Measurements from ENCODE around the gene GSKIP.

GSKIP gene

DNA sequence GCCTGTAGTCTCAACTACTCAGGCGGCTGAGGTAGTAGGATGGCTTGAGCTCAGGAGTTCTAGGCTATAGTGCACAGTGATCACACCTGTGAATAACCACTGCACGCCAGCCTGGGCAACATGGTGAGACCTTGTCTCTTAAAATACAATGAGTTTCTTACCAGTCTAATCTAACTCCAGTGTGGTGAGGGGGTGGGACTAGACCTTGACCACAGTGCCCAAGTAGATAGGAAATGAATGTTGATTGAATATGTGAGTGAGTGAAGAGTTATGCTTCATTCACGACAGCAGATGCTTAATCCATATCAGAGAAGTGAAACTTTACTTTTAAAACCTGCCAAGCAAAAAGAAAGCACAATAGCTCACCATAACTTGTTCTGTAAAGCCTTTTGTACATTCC is 17.4 kb downstream of the GSKIP start:
- no peak for DNase-seq

DNA sequence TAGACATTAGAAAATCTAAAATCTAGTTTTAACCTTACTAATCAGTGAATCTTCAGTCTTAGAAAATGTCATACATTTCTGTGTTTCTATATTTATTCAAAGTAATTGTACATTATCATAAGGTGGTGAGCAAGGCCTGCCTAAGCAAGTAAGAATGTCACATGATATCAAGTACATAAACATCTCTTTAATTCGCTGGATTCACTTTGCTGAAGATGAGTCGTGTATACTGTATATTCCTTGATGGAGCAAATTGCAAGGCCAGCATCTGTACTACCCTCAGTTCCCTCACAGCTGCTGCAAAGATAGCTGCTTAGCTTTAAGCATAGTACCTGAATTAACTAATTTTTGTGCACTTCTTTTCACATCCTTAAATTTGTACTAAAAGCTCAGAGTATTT is 20.1 kb downstream of the GSKIP start:
- DNase-seq, result no peak

- no peak for DNase-seq
Measured at GRCh38 chr14:96384053-96384452, 20.7 kb downstream of the GSKIP start.

GRCh38 chr14:96384740-96385139 is 21.4 kb downstream of the GSKIP start:
- DNase-seq, result no peak

DNA sequence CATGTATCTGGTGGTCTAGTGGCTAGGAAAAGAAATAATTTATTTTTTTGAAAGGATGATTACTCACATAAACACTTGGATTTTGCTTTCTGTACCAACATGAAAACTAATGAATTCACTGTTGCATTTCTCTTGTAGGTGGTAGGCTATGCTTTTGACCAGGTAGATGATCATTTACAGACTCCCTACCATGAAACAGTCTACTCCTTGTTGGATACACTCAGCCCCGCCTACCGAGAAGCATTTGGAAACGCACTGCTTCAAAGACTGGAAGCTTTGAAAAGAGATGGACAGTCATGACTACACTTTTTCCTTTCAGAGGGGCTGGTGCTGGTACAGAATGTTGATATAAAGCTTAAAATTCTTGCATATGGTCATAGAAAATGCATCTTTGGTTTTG is 22.1 kb downstream of the GSKIP start:
- DNase-seq, result no peak

DNA sequence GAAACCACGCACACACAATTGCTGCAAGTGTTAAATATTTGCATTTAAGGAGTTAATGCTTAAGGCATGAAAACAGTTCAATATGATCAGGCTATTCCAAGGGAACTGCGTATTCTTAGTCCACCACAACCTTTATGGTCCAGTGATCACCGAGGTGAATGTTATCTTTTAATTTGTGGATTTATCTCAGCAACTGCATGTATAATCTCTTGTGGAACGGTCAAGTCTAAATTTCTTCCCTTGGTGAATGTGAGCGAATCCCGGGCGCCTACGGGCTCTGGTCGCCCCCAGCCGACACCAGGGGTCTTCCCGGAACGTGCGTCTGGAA is 27.6 kb downstream of the GSKIP start:
- no peak for DNase-seq

DNA sequence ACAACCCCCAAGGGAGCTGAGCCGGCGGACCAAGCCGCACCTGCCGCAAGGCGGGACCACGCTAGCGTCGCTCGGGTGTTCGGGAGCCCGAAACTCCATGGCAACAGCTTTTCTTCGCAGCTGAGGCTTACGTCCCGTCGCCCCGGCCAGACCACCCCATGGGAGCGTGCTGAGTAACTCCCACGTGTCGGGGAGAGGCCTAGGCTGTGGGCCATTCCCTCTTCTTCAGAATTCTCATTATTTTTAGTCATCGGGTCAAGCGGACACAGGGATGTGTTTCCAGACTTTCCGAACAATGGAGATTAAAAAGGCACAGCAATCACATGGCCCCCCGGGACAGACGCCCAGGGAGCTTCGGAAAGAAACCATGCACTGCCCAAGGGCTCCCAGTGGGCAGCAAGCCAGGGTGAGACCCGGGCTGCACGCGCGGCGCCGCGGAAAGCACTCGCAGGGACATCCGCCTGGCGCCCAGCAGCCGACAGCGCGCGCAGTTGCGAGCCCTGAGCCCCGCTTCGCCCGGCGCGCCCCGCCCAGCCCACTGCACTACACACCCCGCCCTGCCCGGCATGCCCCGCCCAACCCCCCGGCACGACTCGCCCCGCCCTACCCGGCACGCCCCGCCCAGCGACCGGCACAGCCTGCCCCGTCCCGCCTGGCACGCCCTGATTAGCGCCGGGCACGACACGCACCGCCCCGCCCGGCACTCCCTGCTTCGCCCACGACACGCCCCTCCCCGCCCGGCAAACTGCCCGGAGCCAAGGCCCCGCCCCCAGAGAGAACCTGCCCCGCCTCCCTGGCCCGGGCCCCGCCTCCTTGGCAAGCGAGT is 28.2 kb downstream of the GSKIP start:
- DNase-seq, result peak; percentile 99

GRCh38 chr14:96393071-96393691 is 29.9 kb downstream of the GSKIP start:
- no peak for DNase-seq

GRCh38 chr14:96394047-96394815 is 30.9 kb downstream of the GSKIP start:
- DNase-seq, result no peak

- no peak for DNase-seq
Measured at GRCh38 chr14:96398432-96398831, 35.1 kb downstream of the GSKIP start.

DNA sequence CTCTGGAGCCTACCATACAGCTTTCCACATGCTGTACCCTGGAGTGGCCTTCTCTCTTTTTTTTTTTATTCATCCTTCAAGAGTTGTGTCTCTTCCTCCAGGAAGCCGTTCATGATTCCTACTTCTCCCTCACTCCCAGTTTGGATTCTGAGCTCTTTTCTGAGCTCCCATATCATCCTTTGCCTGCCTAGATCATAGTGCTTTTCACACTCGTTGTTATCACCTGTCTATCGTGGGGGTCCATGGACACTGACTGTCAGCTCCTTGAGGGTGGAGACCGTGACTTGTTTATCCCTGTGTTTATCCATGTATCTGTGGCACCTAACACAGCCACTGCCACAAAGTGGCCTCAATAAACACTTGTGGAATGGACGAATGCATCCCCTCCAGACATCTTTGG is 35.6 kb downstream of the GSKIP start:
- DNase-seq, result no peak

DNA sequence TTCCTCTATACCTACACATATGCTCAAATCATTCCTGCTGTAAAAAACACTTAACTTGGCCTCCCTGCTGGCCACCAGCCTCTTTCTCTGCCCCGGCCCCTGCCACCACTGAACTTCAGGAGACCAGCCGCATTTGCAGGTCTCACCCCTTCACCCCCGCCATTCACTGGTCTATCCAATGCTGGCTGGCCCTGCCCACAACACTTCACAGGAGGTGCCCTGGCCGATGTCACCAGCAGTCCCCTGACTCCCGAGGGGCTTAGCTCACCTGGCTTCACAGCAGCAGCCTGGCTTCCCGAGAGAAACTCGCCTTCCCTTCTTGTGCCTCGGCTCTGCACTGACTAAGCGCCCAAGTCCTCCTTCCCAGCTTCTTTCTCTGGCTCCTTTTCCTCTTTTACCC is 36.1 kb downstream of the GSKIP start:
- no peak for DNase-seq

- DNase-seq, result no peak
Measured at GRCh38 chr14:96400495-96400894, 37.2 kb downstream of the GSKIP start.

GRCh38 chr14:96403409-96403808 is 40.1 kb downstream of the GSKIP start:
- DNase-seq, result no peak

- no peak for DNase-seq
Measured at GRCh38 chr14:96405677-96406076, 42.4 kb downstream of the GSKIP start.

DNA sequence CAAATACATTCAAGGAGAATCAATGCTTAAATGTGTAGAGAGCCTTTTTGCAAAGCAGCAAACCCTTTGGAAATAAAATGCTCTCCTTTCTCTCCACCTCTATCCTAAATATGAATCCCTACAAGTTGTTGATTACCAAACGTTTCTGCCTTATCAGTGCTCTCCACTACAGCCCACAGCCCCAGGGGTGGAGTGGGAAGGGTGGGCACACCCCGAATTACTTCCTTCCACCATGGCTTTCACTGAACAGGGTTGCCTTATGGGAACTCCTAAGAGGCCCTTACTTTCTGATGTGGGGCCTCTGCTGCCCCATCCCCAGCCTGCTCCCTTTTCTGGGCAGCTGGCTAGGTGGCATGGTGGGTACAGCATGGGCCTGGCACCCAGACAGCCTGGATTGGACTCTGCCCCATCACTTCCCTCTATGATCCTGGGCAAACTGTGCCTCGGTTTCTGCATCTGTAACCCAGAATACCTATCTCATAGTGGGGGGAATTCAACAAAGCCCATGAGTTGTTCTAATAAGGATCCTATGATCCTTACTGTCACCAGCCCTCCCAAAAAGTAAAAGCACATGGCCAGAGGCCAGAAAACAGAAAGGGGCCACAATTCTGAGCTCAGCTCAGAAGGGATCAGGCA is 44.7 kb downstream of the GSKIP start:
- no peak for DNase-seq

DNA sequence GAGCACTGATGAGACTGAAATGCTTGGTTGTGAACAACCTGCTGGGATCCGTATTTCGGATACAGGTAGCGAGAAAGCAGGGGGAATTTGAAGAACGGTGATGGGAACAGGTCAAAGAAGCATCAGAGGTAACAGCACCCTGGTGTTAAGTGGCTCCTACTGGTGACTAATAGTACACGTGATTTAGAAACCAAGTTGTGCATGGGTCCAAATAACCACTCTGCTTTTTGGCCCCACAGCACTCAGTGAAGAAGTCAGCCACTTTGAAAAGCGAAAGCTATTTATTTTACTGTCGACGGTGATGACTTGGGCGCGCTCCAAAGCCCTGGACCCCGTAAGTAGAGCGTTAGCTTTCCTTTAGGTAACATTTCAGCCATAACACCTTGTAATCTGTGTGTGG is 45.3 kb downstream of the GSKIP start:
- no peak for DNase-seq

DNA sequence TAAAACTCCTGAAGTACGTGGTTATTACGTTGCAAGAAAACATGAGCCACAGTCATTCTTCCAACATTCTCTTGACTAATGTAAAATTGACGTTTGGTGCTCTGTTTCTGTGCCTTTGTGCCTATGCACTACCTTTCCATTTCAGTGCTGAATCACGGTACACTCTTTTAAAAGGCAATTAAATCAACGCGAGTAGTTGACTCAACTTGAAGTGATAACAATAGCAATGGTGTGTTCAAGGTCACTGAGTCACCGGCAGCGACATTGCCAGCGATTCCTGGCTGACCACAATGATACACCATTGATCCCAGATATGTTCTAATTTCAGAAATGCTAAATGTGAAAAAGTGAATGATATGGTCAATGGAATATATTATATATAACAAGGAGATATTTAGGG is 46.4 kb downstream of the GSKIP start:
- no peak for DNase-seq

DNA sequence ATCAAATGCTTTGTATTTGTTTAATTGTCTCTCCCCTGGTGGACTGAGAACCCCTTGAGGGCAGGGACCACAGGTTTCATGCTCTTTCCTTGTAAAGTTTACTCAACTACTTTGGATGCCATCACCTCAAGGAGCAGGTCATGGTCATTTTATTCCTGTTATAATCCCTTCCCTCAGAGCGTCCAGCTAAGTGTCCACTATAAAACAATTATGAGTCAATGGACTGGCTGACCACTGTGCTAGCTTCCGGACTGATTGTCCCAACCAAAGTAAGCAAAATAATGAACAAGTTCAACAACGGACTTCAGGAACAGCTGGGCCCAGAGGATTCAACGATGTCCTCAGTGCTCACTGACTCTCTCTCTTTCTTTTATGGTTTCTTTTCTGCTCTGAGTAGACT is 46.8 kb downstream of the GSKIP start:
- no peak for DNase-seq

DNA sequence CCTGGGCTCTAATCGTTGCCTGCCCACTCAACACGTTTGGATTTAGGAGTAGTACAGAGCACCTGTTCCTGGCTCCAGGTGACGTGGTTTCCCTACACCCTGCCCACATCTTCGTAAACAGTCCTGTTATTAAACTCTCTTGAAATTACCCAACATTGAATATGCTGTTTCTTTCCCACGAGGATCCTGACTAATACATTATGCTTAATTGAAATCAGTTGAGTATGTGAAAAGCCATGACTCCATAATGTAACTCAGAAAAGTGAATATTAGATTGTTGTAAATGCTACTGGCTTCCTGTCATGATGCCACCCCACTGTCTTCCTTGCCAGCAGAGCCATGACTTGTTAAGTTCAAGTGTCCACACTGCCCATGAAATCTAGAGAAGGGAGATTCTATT is 50.2 kb downstream of the GSKIP start:
- no peak for DNase-seq

- DNase-seq, result no peak
Measured at GRCh38 chr14:96415559-96415958, 52.2 kb downstream of the GSKIP start.

DNA sequence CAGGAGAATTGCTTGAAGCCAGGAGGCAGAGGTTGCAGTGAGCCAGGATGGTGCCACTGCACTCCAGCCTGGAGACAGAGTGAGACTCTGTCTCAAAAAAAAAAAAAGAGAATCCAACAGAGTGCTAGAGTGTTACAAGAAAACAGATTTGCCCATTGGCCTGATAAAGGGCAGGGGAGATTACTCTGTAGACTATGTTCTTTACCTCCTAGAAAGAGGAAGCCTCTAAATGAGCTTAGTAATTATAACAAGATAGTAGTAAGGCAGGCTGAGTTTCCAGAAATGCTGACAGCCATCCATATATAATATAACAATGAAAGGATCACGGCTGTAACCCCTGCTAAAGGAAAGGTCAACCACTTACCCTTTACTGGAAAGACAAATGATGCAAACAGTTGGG is 53.0 kb downstream of the GSKIP start:
- no peak for DNase-seq

DNA sequence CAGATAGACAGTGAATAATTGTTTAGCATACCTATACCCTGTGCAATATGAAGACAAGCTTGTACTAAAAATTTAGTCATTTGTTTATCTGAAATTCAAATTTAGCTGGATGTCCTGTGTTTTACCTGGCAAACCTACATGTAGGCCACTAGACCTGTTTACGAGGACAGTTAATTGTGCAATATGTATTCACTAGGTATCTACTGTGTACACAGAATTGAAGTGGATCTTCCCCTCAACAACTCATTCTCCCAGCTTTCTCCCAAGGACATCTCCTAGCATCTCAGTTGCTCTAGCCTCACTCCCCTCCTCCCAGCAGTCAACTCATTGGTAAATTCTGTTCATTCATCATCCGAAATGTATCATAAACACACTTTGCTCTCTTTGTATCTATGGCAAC is 53.9 kb downstream of the GSKIP start:
- DNase-seq, result no peak

DNA sequence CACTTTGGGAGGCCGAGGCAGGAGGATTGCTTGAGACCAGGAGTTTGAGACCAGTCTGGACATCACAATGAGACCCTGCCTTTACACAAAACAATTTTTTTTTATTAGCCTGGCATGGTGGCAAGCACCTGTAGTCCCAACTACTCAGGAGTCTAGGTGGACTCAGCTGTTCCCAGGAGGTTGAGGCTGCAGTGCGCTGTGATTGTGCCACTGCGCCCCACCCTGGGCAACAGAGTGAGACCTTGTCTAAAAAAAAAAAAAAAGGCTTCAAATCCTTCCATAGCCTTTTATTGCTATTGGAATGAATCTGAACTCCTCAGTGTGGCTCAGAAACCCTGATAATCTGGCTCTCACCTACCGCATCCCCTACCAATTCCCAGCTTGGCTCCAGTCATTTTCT is 54.7 kb downstream of the GSKIP start:
- no peak for DNase-seq

Measured in effector CD8-positive, alpha-beta T cell (primary cell).